ENCODE results near the gene HDLBP.
A peak's percentile ranks its signal among the peaks of the same experiment; 100 is the strongest.

Gene HDLBP

GRCh38 chr2:241350878-241351639 lies 35.6 kb upstream of the HDLBP start:
- Mint-ChIP-seq H3K4me3 (no peak overlapping the region), H3K4me1 (peaks cover 5% of the 10 kb centered on the region), H3K9me3 (no peaks in the 10 kb centered on the region), H3K36me3 (ENCODE audit: insufficient read depth) (peaks cover 44% of the 10 kb centered on the region), H3K27ac (ENCODE audit: low read depth) (no peak overlapping the region), H3K27me3 (no peaks in the 10 kb centered on the region)
- no peak for DNase-seq (ENCODE audit: low spot score in 2 of 2)
- no peak for ATAC-seq (replicated peaks; ENCODE audit: extremely low read depth, poor library complexity, severe bottlenecking)

- Mint-ChIP-seq H3K27ac (ENCODE audit: low read depth) (no peak overlapping the region), H3K4me1 (peaks cover 5% of the 10 kb centered on the region), H3K4me3 (no peak overlapping the region), H3K9me3 (no peaks in the 10 kb centered on the region), H3K36me3 (ENCODE audit: insufficient read depth) (peaks cover 49% of the 10 kb centered on the region), H3K27me3 (no peaks in the 10 kb centered on the region)
- DNase-seq (ENCODE audit: low spot score in 2 of 2) = no peak
- ATAC-seq (replicated peaks; ENCODE audit: extremely low read depth, poor library complexity, severe bottlenecking) = no peak
Observed at GRCh38 chr2:241350530-241350877, 35.0 kb upstream of the HDLBP start.

- Mint-ChIP-seq H3K4me1 (peaks cover 5% of the 10 kb centered on the region), H3K36me3 (ENCODE audit: insufficient read depth) (peaks cover 55% of the 10 kb centered on the region), H3K27me3 (no peaks in the 10 kb centered on the region), H3K4me3 (no peak overlapping the region), H3K9me3 (no peaks in the 10 kb centered on the region), H3K27ac (ENCODE audit: low read depth) (no peak overlapping the region)
- ATAC-seq (replicated peaks; ENCODE audit: extremely low read depth, poor library complexity, severe bottlenecking) (no peak), DNase-seq (ENCODE audit: low spot score in 2 of 2) (no peak)
Observed at GRCh38 chr2:241349941-241350340, 34.5 kb upstream of the HDLBP start.

- DNase-seq (ENCODE audit: low spot score in 2 of 2) (no peak), ATAC-seq (replicated peaks; ENCODE audit: extremely low read depth, poor library complexity, severe bottlenecking) (no peak)
- peaks cover 69% of the 10 kb centered on the region for H3K36me3 Mint-ChIP-seq (ENCODE audit: insufficient read depth)
- no peaks in the 10 kb centered on the region for H3K9me3 Mint-ChIP-seq
- no peak overlapping the region for H3K27ac Mint-ChIP-seq (ENCODE audit: low read depth)
- H3K4me3 Mint-ChIP-seq = no peak overlapping the region
- no peaks in the 10 kb centered on the region for H3K27me3 Mint-ChIP-seq
- peaks cover 12% of the 10 kb centered on the region for H3K4me1 Mint-ChIP-seq
Observed at GRCh38 chr2:241344925-241345651, 29.6 kb upstream of the HDLBP start.

GRCh38 chr2:241340631-241341163 lies 25.2 kb upstream of the HDLBP start:
- ATAC-seq (replicated peaks; ENCODE audit: extremely low read depth, poor library complexity, severe bottlenecking) = no peak

GRCh38 chr2:241339839-241340630 lies 24.6 kb upstream of the HDLBP start:
- DNase-seq (ENCODE audit: low spot score in 2 of 2) = no peak
- Mint-ChIP-seq H3K27ac (ENCODE audit: low read depth) (peak overlapping the region; percentile 60), H3K4me3 (no peak overlapping the region), H3K27me3 (no peaks in the 10 kb centered on the region), H3K4me1 (peaks cover 31% of the 10 kb centered on the region), H3K9me3 (no peaks in the 10 kb centered on the region), H3K36me3 (ENCODE audit: insufficient read depth) (peaks cover 61% of the 10 kb centered on the region)
- no peak for ATAC-seq (replicated peaks; ENCODE audit: extremely low read depth, poor library complexity, severe bottlenecking)

More at GRCh38 chr2:241340631-241341163, 25.2 kb upstream of the HDLBP start:
- no peak overlapping the region for H3K4me3 Mint-ChIP-seq
- no peaks in the 10 kb centered on the region for H3K27me3 Mint-ChIP-seq
- peaks cover 28% of the 10 kb centered on the region for H3K4me1 Mint-ChIP-seq
- peaks cover 67% of the 10 kb centered on the region for H3K36me3 Mint-ChIP-seq (ENCODE audit: insufficient read depth)
- H3K9me3 Mint-ChIP-seq = no peaks in the 10 kb centered on the region
- DNase-seq (ENCODE audit: low spot score in 2 of 2) = no peak
- peak overlapping the region; percentile 38 for H3K27ac Mint-ChIP-seq (ENCODE audit: low read depth)

- no peak overlapping the region for H3K27ac Mint-ChIP-seq (ENCODE audit: low read depth)
- no peaks in the 10 kb centered on the region for H3K27me3 Mint-ChIP-seq
Observed at GRCh38 chr2:241334813-241335212, 19.3 kb upstream of the HDLBP start.

DNA sequence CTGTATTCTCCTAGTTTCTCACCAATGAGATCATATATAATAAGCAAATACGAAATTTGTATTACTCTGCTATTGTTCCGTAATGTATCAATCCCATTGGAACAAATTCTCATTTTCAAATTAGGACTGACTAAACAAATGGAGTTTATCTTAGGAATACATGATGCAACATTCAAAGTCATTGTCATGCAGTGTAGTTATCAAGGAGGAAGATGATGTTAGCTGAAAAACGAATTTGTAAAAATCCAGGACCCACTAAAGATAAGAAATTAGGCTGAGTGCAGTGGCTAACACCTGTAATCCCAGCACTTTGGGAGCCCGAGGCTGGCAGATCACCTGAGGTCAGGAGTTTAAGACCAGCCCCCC lies 15.1 kb upstream of the HDLBP start:
- Mint-ChIP-seq H3K36me3 (ENCODE audit: insufficient read depth) (peaks cover 42% of the 10 kb centered on the region), H3K4me1 (peaks cover 25% of the 10 kb centered on the region), H3K9me3 (no peaks in the 10 kb centered on the region), H3K27ac (ENCODE audit: low read depth) (peak overlapping the region; percentile 35), H3K4me3 (no peak overlapping the region), H3K27me3 (no peaks in the 10 kb centered on the region)
- DNase-seq (ENCODE audit: low spot score in 2 of 2) (no peak), ATAC-seq (replicated peaks; ENCODE audit: extremely low read depth, poor library complexity, severe bottlenecking) (no peak)

More at GRCh38 chr2:241334813-241335212, 19.3 kb upstream of the HDLBP start:
- no peak for DNase-seq (ENCODE audit: low spot score in 2 of 2)
- no peak overlapping the region for H3K4me3 Mint-ChIP-seq
- H3K36me3 Mint-ChIP-seq (ENCODE audit: insufficient read depth) = peaks cover 35% of the 10 kb centered on the region
- peaks cover 30% of the 10 kb centered on the region for H3K4me1 Mint-ChIP-seq
- H3K9me3 Mint-ChIP-seq = no peaks in the 10 kb centered on the region
- ATAC-seq (replicated peaks; ENCODE audit: extremely low read depth, poor library complexity, severe bottlenecking) = no peak

GRCh38 chr2:241329669-241330615 lies 14.5 kb upstream of the HDLBP start:
- H3K4me1 Mint-ChIP-seq = peaks cover 29% of the 10 kb centered on the region
- H3K4me3 Mint-ChIP-seq = no peak overlapping the region
- ATAC-seq (replicated peaks; ENCODE audit: extremely low read depth, poor library complexity, severe bottlenecking) = no peak
- H3K9me3 Mint-ChIP-seq = no peaks in the 10 kb centered on the region
- peaks cover 45% of the 10 kb centered on the region for H3K36me3 Mint-ChIP-seq (ENCODE audit: insufficient read depth)
- H3K27ac Mint-ChIP-seq (ENCODE audit: low read depth) = peak overlapping the region; percentile 35
- no peaks in the 10 kb centered on the region for H3K27me3 Mint-ChIP-seq
- DNase-seq (ENCODE audit: low spot score in 2 of 2) = no peak

DNA sequence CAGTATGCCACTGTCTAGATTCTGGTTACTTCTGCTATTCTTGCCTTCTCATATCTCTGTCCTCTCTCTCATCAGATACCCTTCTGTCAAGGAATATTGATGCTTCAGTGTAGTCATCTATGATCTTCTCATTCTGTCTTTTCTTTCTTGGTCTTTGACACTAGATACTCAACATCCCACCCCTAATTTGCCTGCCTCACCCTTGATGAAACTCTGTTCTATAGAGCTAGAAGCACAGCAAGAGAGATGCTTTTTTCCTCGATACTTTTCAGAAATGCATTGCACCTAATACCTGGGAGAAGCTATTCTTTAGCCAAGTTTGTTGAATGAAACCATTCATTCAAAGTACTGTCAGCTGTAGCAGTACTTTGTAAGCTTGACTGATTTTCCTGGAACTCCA lies 9.8 kb upstream of the HDLBP start:
- ATAC-seq (replicated peaks; ENCODE audit: extremely low read depth, poor library complexity, severe bottlenecking) = no peak
- no peak overlapping the region for H3K27ac Mint-ChIP-seq (ENCODE audit: low read depth)
- DNase-seq (ENCODE audit: low spot score in 2 of 2) = no peak
- no peaks in the 10 kb centered on the region for H3K9me3 Mint-ChIP-seq
- H3K4me3 Mint-ChIP-seq = no peak overlapping the region
- peaks cover 48% of the 10 kb centered on the region for H3K4me1 Mint-ChIP-seq
- H3K36me3 Mint-ChIP-seq (ENCODE audit: insufficient read depth) = peaks cover 43% of the 10 kb centered on the region
- no peaks in the 10 kb centered on the region for H3K27me3 Mint-ChIP-seq

- DNase-seq (ENCODE audit: low spot score in 2 of 2) (no peak), ATAC-seq (replicated peaks; ENCODE audit: extremely low read depth, poor library complexity, severe bottlenecking) (no peak)
- Mint-ChIP-seq H3K4me1 (peaks cover 48% of the 10 kb centered on the region), H3K27me3 (no peaks in the 10 kb centered on the region), H3K9me3 (no peaks in the 10 kb centered on the region), H3K36me3 (ENCODE audit: insufficient read depth) (peaks cover 48% of the 10 kb centered on the region), H3K27ac (ENCODE audit: low read depth) (no peak overlapping the region), H3K4me3 (no peak overlapping the region)
Observed at GRCh38 chr2:241324775-241325174, 9.3 kb upstream of the HDLBP start.

- no peaks in the 10 kb centered on the region for H3K9me3 Mint-ChIP-seq
- no peak overlapping the region for H3K4me3 Mint-ChIP-seq
- ATAC-seq (replicated peaks; ENCODE audit: extremely low read depth, poor library complexity, severe bottlenecking) (no peak), DNase-seq (ENCODE audit: low spot score in 2 of 2) (no peak)
- peaks cover 58% of the 10 kb centered on the region for H3K4me1 Mint-ChIP-seq
- no peak overlapping the region for H3K27ac Mint-ChIP-seq (ENCODE audit: low read depth)
- H3K27me3 Mint-ChIP-seq = no peaks in the 10 kb centered on the region
- peaks cover 42% of the 10 kb centered on the region for H3K36me3 Mint-ChIP-seq (ENCODE audit: insufficient read depth)
Observed at GRCh38 chr2:241323778-241324177, 8.3 kb upstream of the HDLBP start.
